Motor neuron (in vitro differentiated cells): Measurements from ENCODE around the gene EFEMP2. TPM values are rescaled to one million over a fixed set of nuclear protein-coding genes. Genes with fewer than 3 reads are reported as not detected.

Source experiments
- ATAC-seq, 8 experiments: fragments of 200-7000 bp; cut with Tn5 transposase; replicated peaks in 6 of 8; 2 replicates each; pipeline ENCODE4 v1.8.0; 2021; ENCODE audit warnings: mild to moderate bottlenecking in 8 of 8, moderate library complexity in 8 of 8
- H3K27ac ChIP-seq, 2 donors: fragments of 250-450 bp; sonication (Bioruptor Pico); 2 replicates each; pipeline ENCODE4 v1.9.0; 2021; ENCODE audit warnings: antibody characterized with exemption in 2 of 2, mild to moderate bottlenecking in 2 of 2, moderate library complexity in 1 of 2
- H3K4me1 ChIP-seq, 2 donors: fragments of 250-450 bp; sonication (Bioruptor Pico); replicated peaks in 1 of 2; 2 replicates each; pipeline ENCODE4 v1.6.1; 2021; ENCODE audit warnings: antibody characterized with exemption in 2 of 2, mild to moderate bottlenecking in 2 of 2, moderate library complexity in 1 of 2
- H3K4me3 ChIP-seq, 5 donors: fragments of 250-450 bp; sonication (Bioruptor Pico); 2 replicates each; pipeline ENCODE4 v1.9.0; 2021; ENCODE audit warnings: antibody characterized with exemption in 5 of 5, mild to moderate bottlenecking in 5 of 5, moderate library complexity in 4 of 5
- WGBS, 10 experiments: fragments of 450-650 bp; shearing (Covaris generic); methylation state at CpG; one replicate each; pipeline ENCODE4 v1.0.0; 2022; 5-methylcytosine and 5-hydroxymethylcytosine counted together
- in situ Hi-C, 9 experiments: fragments of 400-800 bp; cut with MboI; loops; one replicate each; pipeline ENCODE4 v1.15.0; 2021; ENCODE audit warnings: low sequenced_read_pairs in 9 of 9, low pct_unique_long_range_greater_than_20kb in 2 of 9; ENCODE audit not compliant: unreplicated experiment in 9 of 9
- total RNA-seq, 8 experiments: library from RNA; unstranded; fragments of 300-600 nt; gene quantifications; 2 replicates each; pipeline versions ENCODE4 v1.2.3 to v1.2.4, GENCODE V29; 2022

Gene EFEMP2
- total RNA-seq, 8 experiments from 2014 or later = 6.9 to 100 (median 10.4) TPM

DNA sequence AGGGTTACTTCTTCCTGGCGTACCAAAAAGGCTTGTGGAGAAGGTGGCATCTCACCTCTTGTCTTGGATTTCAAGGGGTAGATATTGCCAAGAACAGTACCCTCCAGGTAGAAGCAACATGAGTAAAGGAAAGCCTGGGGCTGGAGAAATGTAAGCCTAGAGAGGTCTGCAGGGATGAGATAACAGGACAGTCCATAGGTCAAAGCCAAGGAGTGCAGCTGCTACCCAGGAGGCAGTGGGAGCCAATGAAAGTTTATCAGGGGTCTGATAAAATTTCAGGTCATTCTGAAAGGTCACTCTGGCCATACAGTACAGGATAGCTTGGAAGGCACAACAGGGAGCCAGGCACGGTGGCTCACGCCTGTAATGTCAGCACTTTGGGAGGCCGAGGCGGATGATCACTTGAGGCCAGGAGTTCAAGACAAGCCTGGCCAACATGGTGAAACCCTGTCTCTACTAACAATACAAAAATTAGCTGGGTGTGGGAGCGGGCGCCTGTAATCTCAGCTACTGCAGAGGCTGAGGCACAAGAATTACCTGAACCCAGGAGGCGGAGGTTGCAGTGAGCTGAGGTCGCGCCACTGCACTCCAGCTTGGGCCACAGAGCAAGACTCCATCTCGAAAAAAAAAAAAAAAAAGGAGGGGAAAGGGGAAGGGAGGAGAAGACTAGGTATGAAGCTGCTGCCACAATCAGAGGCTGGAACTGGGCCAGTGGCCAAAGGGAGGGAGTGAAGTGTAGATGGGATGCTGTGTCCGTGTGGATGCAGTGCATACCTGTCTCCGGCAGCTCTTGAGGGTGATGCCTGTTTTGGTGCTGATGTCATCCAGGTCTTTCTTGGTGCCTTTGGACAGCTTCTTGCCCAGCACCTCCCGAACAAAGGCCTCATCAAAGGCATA, 14.5 kb upstream of the EFEMP2 start:
- Histone ChIP-seq H3K4me3 (peak overlapping the region; percentile 55 to 95 (median 58)), H3K4me1 (peaks cover 28 to 34% of the 10 kb centered on the region in 2 donors), H3K27ac (peak overlapping the region; percentile 88)
- in situ Hi-C loops = loop anchor here in 2 of 9 experiments (10.0 to 25.0 kb wide), 2 partner anchors 98 to 100 kb away; no protein-coding TSS in a partner anchor
- WGBS, 10 experiments = 30 to 100% (median 87%) methylated on average over 1 to 9 of the region's 14 CpGs
- no peak for ATAC-seq

- 70 to 100% (median 90%) methylated on average over 1 to 11 of the region's 12 CpGs; no CpG with 5 or more reads in 1 of the 10 experiments for WGBS, 10 experiments
- ATAC-seq = no peak
- peaks cover 23 to 27% of the 10 kb centered on the region in 2 donors for H3K4me1 ChIP-seq
- H3K27ac ChIP-seq = no peak overlapping the region
- in situ Hi-C loops = loop anchor here in 2 of 9 experiments (10.0 to 25.0 kb wide), 2 partner anchors 99 to 101 kb away; no protein-coding TSS in a partner anchor
- H3K4me3 ChIP-seq = no peak overlapping the region
Observed at GRCh38 chr11:65885808-65886536, 13.4 kb upstream of the EFEMP2 start.

DNA sequence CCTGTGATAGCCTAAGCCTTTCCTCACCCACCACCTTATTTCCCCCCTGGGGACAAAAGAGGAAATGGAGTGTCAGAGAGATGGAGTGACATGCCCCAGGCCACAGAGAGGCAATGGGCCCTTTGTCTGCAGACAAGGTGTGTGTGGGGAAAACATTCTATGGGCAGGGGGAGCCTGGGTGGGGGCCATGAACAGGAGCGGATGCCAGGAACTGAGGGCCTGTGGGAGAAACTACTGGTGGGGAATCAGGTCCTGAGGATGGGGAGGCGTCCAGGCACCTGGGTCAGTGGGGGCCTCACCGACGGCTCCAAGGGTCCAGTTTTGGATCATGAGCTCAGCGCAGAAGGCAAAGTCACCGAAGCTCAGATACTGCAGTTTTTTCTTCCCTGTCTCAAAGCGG, 12.6 kb upstream of the EFEMP2 start:
- no peak overlapping the region for H3K27ac ChIP-seq
- 89 to 100% methylated on average over 1 to 5 of the region's 7 CpGs; no CpG with 5 or more reads in 8 of the 10 experiments for WGBS, 10 experiments

GRCh38 chr11:65884716-65885092, 12.1 kb upstream of the EFEMP2 start:
- Histone ChIP-seq H3K4me3 (peak overlapping the region in 1 of 5 donors; percentile 17), H3K27ac (no peak overlapping the region), H3K4me1 (peaks cover 18 to 23% of the 10 kb centered on the region in 2 donors)
- in situ Hi-C loops = loop anchor here in 2 of 9 experiments (10.0 to 25.0 kb wide), 2 partner anchors 100 to 103 kb away; no protein-coding TSS in a partner anchor
- 0 to 100% (median 33%) methylated on average over 1 to 5 of the region's 9 CpGs; no CpG with 5 or more reads in 6 of the 10 experiments for WGBS, 10 experiments
- peak in 4 of 8 experiments; percentile 1 to 24 (median 6) for ATAC-seq

More for the DNA sequence above, 12.6 kb upstream of the EFEMP2 start:
- ATAC-seq = no peak
- Histone ChIP-seq H3K4me3 (no peak overlapping the region), H3K4me1 (peaks cover 23 to 27% of the 10 kb centered on the region in 2 donors)
- in situ Hi-C loops = loop anchor here in 2 of 9 experiments (10.0 to 25.0 kb wide), 2 partner anchors 100 to 102 kb away; no protein-coding TSS in a partner anchor

DNA sequence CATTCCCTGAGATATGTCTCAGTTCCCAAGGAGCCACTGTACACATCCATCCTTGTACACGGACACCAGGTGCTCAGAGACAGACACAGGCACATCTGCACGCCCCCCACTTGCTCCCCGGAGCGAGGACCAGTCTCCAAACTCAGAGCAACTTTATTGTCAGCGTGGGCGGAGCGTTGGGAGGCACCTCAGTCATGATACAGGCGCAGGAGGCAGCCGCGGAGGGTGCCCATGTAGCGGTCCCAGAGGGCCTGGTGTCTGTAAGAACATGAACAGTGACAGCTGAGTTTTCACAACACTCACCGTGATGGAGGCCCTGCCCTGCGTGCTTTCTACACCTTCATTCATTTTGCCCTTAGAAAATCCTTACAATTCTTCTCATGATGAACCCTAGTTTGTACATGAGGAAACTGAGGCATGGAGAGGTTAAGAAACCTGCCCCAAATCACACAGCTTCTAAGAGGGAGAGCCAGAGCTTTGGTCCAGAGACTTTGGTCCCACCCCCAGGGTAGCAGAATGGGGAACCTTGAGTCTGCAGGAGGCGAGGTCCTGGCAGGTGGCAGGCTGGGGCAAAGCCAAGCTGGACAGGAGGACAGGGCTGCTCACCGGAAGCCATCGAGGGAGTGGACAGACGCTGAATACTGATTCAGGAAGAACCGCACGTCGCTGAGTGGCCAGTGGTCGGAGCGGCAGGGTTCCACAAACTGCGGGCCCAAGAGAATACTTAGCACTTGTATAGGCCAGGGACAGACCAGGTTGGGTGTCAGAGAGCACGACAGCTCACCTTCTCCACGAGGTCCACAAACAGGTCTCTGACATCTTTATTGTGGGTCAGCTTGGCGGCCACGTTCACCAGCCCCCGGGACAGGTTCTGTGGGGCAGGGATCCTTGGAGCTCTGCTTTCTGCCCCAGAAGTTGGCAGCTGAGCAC, 11.5 kb upstream of the EFEMP2 start:
- peak overlapping the region in 1 of 5 donors; percentile 17 for H3K4me3 ChIP-seq
- WGBS, 10 experiments = 69 to 100% (median 89%) methylated on average over 2 to 18 of the region's 28 CpGs; no CpG with 5 or more reads in 2 of the 10 experiments
- in situ Hi-C loops = loop anchor here in 2 of 9 experiments (10.0 to 25.0 kb wide), 2 partner anchors 101 to 103 kb away; no protein-coding TSS in a partner anchor
- no peak overlapping the region for H3K27ac ChIP-seq
- ATAC-seq = no peak
- H3K4me1 ChIP-seq = peaks cover 14 to 17% of the 10 kb centered on the region in 2 donors

GRCh38 chr11:65883058-65883761, 10.6 kb upstream of the EFEMP2 start:
- H3K4me3 ChIP-seq = no peak overlapping the region
- ATAC-seq = no peak
- in situ Hi-C loops = loop anchor here in 2 of 9 experiments (10.0 to 25.0 kb wide), 2 partner anchors 102 to 104 kb away; no protein-coding TSS in a partner anchor
- peaks cover 13 to 15% of the 10 kb centered on the region in 2 donors for H3K4me1 ChIP-seq
- 95 to 100% (median 100%) methylated on average over 1 to 4 of the region's 13 CpGs; no CpG with 5 or more reads in 6 of the 10 experiments for WGBS, 10 experiments
- H3K27ac ChIP-seq = no peak overlapping the region

DNA sequence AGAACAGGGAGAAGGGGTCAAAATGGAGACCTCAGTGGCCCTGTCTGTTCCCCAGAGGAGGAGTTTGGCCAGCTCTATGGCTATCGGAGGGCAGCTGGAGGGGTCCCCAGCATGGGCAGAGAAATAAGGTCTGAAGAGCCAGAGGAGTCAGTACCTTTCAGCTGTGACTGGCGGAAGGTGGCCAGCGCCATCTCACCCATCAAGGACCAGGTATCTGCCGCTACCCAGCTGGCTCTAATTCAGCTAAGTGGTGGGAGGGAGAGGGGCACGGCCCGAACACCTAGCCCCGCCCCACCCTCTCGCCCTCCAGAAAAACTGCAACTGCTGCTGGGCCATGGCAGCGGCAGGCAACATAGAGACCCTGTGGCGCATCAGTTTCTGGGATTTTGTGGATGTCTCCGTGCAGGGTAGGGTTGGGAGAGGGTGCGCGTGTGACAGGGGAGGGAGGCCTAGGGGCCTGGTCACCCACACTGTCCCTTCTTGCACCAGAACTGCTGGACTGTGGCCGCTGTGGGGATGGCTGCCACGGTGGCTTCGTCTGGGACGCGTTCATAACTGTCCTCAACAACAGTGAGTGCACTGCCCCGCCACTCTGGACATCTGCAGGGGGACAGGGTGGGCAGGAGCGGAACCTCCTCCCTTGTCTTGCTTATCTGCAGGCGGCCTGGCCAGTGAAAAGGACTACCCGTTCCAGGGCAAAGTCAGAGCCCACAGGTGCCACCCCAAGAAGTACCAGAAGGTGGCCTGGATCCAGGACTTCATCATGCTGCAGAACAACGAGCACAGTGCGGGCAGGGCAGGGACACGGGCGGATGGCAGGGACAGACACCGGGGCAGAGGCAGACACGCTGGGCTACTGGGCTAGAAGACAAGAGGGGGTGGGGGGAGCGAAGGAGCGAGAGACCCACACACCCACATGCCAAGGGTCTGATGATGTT, 9.8 kb upstream of the EFEMP2 start:
- 70 to 100% (median 92%) methylated on average over 1 to 13 of the region's 30 CpGs; no CpG with 5 or more reads in 3 of the 10 experiments for WGBS, 10 experiments
- no peak for ATAC-seq
- H3K27ac ChIP-seq = no peak overlapping the region
- H3K4me3 ChIP-seq = no peak overlapping the region
- in situ Hi-C loops = loop anchor here in 2 of 9 experiments (10.0 to 25.0 kb wide), 2 partner anchors 102 to 105 kb away; no protein-coding TSS in a partner anchor
- peaks cover 12 to 13% of the 10 kb centered on the region in 2 donors for H3K4me1 ChIP-seq

DNA sequence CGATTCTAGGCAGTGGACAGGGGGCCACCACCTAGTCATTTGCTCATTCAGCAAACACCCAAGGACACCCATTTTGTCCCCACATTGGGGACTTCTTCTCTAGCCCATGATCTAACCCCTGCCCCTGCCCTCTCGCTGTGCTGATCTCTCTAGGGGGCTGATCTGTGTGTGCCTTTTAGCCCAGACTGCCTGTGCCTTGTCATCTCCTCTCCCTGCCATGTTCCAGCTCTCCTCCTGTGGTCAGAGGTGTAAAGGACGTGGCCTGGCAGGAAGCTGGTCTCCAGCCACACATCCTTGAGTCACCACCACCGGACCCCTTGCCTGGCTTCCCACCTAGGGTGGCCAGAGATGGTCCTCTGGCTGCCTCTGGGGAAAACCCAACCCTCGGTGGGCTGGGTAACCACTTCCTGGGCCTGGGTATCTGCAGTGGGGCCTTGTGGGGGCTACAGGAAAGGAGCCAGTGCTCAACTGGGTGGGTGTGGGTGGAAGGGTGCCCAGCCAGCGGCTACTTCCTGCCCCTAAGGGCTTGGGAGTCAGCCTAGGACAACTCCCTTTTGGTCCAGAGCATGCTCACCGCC, 8.3 kb upstream of the EFEMP2 start:
- WGBS, 10 experiments = 40 to 100% (median 70%) methylated on average over 1 to 2 of the region's 7 CpGs; no CpG with 5 or more reads in 4 of the 10 experiments
- Histone ChIP-seq H3K27ac (no peak overlapping the region), H3K4me3 (no peak overlapping the region), H3K4me1 (peaks cover 3 to 5% of the 10 kb centered on the region in 2 donors)
- no peak for ATAC-seq
- in situ Hi-C loops = loop anchor here in 2 of 9 experiments (10.0 to 25.0 kb wide), 2 partner anchors 104 to 106 kb away; no protein-coding TSS in a partner anchor

- Histone ChIP-seq H3K4me1 (peaks cover 3 to 5% of the 10 kb centered on the region in 2 donors), H3K27ac (no peak overlapping the region), H3K4me3 (no peak overlapping the region)
- 72 to 100% (median 93%) methylated on average over 1 to 6 of the region's 7 CpGs; no CpG with 5 or more reads in 5 of the 10 experiments for WGBS, 10 experiments
- in situ Hi-C loops = loop anchor here in 2 of 9 experiments (10.0 to 25.0 kb wide), 2 partner anchors 105 to 107 kb away; no protein-coding TSS in a partner anchor
- no peak for ATAC-seq
Observed at GRCh38 chr11:65880027-65880426, 7.4 kb upstream of the EFEMP2 start.

GRCh38 chr11:65879617-65880016, 7.0 kb upstream of the EFEMP2 start, which contains the start of gene CTSW:
Gene CTSW, plus strand, starts transcription at chr11:65879837. Its CDS starts 18 bp downstream, at chr11:65879855.
- in situ Hi-C loops = loop anchor here in 2 of 9 experiments (10.0 to 25.0 kb wide), 2 partner anchors 105 to 108 kb away; no protein-coding TSS in a partner anchor
- WGBS, 10 experiments = 65 to 80% methylated on average over 1 to 4 of the region's 7 CpGs; no CpG with 5 or more reads in 8 of the 10 experiments
- Histone ChIP-seq H3K4me3 (no peak within 1 kb of the TSS), H3K4me1 (peaks cover 0 to 3% of the 10 kb centered on the region in 2 donors), H3K27ac (no peak within 1 kb of the TSS)
- ATAC-seq = peak in 1 of 8 experiments; percentile 4
